Skin of body (tissue), 2 donors: ENCODE measurements around the gene BMPER. TPM values are rescaled to one million over a fixed set of nuclear protein-coding genes. Genes with fewer than 3 reads are reported as not detected.
A peak's percentile ranks its signal among the peaks of the same experiment; 100 is the strongest.

Experiments
- DNase-seq: peaks from one replicate; lab custom pipeline; 2025; lab: John Stamatoyannopoulos, UW
- total RNA-seq: library from RNA; depleted of rRNA; stranded (reverse); fragments of >200 nt; gene quantifications from one replicate; pipeline ENCODE4 v1.2.3, GENCODE V29; 2014

Gene BMPER
- total RNA-seq, 1 donor from 2014 or later = 13.3 TPM

DNA sequence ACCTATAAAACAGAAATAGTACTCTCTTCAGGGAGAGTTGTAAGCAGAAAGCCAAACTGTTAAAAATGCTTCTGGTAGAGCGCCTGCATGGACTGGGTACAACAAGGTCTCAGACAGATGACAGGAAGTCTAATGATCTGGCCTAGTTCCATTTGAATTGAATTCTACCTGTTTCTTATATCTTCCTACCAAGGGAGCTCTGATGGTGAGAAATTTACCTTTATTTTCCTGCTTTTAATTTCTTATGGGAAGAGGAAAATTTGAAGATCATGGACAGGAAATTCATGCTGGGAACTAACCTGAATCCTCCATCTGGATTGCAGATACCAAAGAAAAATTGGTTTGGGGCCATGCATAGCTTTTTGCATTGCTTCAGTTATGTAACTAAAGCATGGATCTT, 63.3 kb downstream of the BMPER start:
- no peak for DNase-seq

DNA sequence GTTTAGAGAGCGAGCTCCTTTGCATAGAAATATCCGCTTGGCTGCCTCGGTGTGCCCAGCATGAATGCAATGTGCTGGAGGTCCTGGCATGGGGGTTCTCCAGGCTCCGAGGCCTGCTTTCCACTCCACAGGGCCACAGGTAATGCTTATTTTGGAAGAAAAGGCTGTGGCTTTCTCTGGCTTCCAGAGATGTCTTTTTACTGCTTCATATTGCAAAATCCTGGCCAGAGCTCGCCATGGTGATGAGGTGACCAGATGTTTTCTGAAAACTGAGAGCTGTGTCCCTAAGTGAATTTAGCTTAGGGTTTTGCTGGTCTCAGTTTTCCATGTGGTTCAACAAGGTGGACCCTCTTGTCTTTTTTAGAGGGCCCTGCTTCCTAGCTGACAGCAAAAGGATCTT, 65.2 kb downstream of the BMPER start:
- no peak for DNase-seq

DNA sequence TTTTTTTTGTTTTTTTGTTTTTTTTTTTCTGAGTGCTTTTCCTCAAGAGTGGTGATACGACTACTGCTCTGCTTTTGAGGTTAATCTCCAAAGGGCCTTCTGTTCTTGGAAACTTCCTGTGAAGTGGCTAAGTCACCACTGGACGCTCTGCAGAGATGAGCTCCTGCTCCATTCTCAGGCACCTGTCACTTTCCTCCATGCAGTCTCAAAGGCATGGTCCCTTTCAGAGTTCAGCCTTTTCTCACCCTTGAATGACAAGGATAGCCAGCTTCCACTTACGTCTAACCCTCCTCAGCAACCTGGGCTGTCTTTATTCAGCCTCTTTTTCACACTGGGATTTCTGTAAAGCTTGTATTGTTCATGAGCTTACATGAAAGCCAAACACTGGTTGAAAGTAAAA, 65.8 kb downstream of the BMPER start:
- DNase-seq = no peak

GRCh38 chr7:33973231-33974015, 68.1 kb downstream of the BMPER start:
- DNase-seq = no peak

- DNase-seq = no peak
Measured at GRCh38 chr7:33979300-33979806, 74.0 kb downstream of the BMPER start.

- DNase-seq = no peak
Measured at GRCh38 chr7:33979807-33980355, 74.5 kb downstream of the BMPER start.

- peak; percentile 46 for DNase-seq
Measured at GRCh38 chr7:33981226-33981625, 75.9 kb downstream of the BMPER start.

DNA sequence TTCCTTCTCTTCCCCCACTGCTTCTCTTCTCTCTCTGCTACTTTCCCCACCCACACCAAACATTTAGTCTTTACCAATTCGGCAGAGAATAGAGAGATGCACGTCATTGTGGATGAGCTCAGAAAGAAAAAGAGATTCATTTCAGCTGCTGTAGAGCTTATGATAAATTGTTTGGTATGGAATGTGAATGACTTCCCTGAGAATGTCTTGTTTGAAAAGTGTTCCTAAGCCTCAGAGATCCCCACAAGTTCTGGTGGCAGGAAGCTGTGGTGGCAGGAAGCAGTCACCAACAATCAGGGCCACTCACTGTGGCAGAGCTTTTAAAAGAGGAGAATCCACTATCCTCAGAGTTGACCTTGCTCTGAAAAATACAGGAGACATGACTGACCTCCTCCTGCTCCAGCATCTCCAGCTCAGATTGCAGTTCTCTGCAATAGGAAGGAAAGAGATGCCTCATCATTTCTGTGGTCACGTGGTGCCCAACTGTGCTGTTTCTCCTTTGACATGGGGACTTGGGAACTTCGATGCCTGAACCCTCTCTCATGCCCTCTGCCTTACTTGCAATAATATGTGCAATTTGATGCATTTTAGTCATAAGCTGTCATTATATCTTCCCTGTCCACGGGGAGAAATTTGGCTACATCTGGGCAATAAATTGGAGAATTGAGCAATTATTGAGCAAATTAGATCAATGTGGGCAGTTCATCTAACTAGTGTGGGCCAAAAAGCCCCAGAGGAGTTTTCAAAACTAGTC, 76.5 kb downstream of the BMPER start:
- peak; percentile 61 for DNase-seq

- no peak for DNase-seq
Measured at GRCh38 chr7:33982425-33982786, 77.1 kb downstream of the BMPER start.

GRCh38 chr7:33986451-33986850, 81.1 kb downstream of the BMPER start:
- no peak for DNase-seq

DNA sequence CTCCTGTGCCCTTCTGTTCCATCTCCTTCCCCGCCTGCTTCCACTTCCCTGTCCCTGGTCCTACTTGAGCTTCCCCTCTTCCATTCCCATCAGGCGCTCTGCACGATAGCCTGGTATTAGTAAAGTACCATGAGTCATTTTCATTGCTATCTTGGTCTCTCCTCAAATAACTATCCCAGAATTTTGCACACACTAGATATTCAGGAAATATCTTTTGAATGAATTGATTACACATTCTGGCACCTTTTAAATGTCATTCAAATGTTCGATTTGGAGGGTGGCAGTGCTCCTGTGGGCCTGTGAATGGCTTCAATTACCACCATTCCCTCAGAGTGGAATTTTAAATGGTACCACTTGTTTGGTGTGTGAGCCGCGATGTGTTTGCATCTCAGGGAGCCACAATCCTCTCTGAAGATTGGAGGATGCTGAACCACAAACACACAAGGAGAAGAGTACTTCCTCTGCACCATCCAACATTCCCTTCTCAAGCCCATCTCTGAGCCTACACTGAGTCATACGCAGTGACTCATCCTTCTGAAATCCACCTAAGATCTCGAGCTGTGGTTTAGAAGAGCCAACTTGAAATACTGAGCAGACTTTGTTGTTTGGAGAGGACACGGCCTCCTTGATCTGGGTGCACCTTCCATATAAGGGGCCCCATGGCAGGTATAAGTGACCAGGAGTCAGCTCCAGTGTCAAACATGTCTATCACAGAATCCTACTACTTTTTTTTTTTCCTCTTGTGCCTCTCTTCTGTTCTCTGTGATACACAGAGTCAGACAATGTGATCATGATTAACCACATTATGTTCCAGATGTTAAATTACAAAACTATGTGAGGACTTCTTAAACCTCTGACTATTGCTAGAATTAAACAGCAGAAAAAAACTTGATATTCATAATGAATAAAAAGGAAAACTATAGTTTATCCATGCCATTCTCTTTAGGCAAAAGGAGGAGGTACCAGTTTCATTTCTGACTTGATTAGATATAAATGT, 81.9 kb downstream of the BMPER start:
- peak; percentile 81 for DNase-seq

GRCh38 chr7:33996899-33997298, 91.6 kb downstream of the BMPER start:
- no peak for DNase-seq

GRCh38 chr7:33998476-33998875, 93.1 kb downstream of the BMPER start:
- DNase-seq = no peak

DNA sequence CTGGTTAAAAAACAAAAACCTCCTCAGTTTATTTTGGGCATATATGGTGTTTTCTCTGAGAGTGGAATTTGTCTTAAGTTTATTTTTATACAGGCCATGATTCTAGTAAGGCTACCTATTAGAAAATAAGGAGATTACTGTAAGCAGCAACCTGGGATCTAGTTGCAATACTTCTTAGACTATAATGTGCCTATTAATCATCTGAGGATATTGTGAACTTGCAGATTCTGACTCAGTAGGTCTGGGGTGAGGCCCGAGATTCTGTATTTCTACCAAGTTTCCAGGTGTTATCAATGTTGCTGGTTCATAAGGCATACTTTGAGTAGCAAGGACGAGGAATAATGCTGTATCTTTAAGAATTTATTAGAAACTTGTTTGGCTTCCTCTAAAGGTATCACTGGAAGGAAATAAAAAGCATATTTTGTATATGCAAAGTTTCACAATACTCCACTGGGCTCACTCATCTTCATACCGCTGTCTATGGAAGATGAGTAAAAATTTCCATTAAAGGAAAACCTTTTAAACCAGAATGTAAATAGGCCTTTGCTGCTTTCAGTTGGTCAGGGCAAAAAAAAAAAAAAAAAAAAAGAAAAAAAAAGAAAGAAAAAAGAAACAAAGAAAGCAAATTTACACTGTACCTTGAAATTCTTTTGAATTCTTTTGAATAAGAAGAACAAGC, 105.8 kb downstream of the BMPER start:
- DNase-seq = no peak

GRCh38 chr7:34011696-34012095, 106.4 kb downstream of the BMPER start:
- peak; percentile 55 for DNase-seq

DNA sequence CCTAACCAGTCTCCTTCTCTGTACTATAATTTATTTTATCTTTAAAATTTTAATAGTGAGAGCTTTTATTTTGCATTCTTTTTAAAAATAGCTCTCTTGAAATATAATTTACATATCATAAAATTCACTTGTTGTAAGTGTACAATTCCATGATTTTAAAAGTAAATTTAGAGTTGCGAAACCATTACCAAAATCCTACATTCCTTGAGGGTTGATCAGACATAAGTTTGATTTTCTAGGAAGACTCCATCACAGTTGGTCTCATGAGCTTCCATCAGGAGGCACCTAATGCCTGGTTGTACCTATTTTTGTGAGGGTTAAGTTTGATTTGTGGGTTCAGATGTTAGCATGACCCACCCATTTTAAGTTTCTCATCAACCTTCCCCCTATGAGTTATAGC, 108.1 kb downstream of the BMPER start:
- DNase-seq = no peak

DNA sequence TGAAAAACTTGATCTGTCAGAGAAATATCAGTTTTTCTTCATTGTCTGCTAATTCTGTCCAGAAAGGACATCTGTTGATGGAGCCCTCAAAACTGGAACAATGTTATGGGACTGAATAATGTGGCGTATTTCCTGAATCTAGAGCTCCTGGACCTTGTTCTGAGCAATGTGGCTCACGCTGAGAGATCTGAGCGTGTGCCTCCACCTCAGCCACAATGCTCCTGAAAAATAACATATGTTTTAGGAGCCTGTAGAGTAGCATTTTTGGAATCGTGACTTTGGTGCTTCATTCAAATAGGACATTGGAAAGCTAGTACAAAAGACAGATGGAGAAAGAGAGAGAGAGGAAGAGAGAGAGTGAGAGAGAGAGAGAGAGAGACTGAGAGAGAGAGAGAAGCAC, 110.3 kb downstream of the BMPER start:
- no peak for DNase-seq

DNA sequence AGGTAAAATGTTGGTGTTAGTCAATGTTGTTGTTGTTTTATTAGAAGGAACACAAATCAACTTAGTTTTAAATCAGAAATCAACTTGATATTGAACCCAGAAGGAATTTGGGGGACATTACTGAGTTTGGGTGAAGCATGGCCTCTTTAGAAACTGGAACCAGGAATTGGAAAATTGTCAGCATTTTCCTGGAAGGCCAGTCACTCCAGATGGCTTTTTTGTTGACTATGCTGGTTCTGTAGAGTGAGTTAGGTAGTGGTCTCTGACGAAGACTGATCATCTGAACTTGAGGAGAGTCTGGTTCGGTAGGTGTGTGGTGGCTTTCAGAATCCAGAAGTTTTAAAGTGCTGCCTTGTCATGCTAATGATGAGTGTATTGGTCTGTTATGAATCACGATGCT, 111.5 kb downstream of the BMPER start:
- DNase-seq = no peak

GRCh38 chr7:34019301-34019790, 114.0 kb downstream of the BMPER start:
- DNase-seq = peak; percentile 37

DNA sequence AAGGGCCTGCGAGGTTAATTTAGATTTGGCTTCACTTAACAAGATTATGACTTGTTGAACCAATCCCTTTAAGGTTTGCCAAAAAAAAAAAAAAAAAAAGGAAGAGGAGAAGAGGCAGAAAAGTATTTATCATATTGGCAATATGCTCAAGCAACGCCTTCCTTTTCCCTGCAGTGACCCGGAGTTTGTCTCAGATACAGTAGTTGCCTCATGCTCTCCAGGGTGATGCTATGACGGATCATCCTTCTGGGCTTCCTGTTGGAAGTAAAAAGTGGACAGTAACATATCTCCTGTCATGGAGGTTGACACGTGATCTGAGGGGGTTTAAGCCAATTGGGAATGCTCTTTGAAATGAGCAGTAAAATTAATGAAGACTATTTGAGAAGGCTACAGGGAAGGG, 117.3 kb downstream of the BMPER start:
- no peak for DNase-seq
